ENCODE measurements around the gene PLA2G3. TPM values are rescaled to one million over a fixed set of nuclear protein-coding genes. Genes with fewer than 3 reads are reported as not detected.

PLA2G3 gene
- total and polyA plus RNA-seq, 2 donors (not counting 3 experiments of a cell fraction or from before 2014, with no cell fraction given): 0.75 to 0.84 TPM

GRCh38 chr22:31130873-31131272 lies 9.4 kb downstream of the PLA2G3 start:
- Histone ChIP-seq H3K36me3 (ENCODE audit: control insufficient read depth in 2 of 2, extremely low read depth in 1 of 2, insufficient read depth in 2 of 2, low read length in 2 of 2) (no peaks in the 10 kb centered on the region), H3K9ac (replicated peaks; ENCODE audit: extremely low read depth, insufficient read depth, low read length) (no peak overlapping the region), H2AFZ (ENCODE audit: low read depth, low read length) (no peak overlapping the region), H3K79me2 (ENCODE audit: control insufficient read depth, insufficient read depth, low read length) (no peaks in the 10 kb centered on the region), H3K4me1 (ENCODE audit: control insufficient read depth, extremely low read depth, insufficient read depth, low read length) (no peaks in the 10 kb centered on the region), H3K27ac (ENCODE audit: insufficient read depth, low read depth, low read length) (no peak overlapping the region), H4K20me1 (replicated peaks; ENCODE audit: control insufficient read depth, extremely low read depth, insufficient read depth, low read length) (no peaks in the 10 kb centered on the region), H3K9me1 (replicated peaks; ENCODE audit: control insufficient read depth, extremely low read depth, insufficient read depth, low read length) (no peaks in the 10 kb centered on the region), H3K27me3 (ENCODE audit: control insufficient read depth in 2 of 2, insufficient read depth in 2 of 2, low read length in 2 of 2) (no peaks in the 10 kb centered on the region), H3K9me3 (replicated peaks; ENCODE audit: control insufficient read depth, insufficient read depth, low read length) (no peaks in the 10 kb centered on the region), H3K4me2 (ENCODE audit: insufficient read depth, low read length) (no peak overlapping the region), H3K4me3 (replicated peaks in 1 of 3; ENCODE audit: insufficient read depth in 1 of 3, low read depth in 1 of 3, low read length in 3 of 3) (no peak overlapping the region)
- no peak for TF ChIP-seq GATA2 (IDR thresholded peaks at IDR 0.05; ENCODE audit: insufficient read depth, insufficient read length, low read depth, low read length)
- TF ChIP-seq POLR2A (IDR thresholded peaks at IDR 0.05; ENCODE audit: low read depth, low read length): no peak
- TF ChIP-seq MAX (IDR thresholded peaks at IDR 0.05; ENCODE audit: insufficient read depth, insufficient read length): no peak
- no peak for TF ChIP-seq JUN (IDR thresholded peaks at IDR 0.05; ENCODE audit: borderline replicate concordance, insufficient read depth, insufficient read length, low read depth)
- TF ChIP-seq EZH2 (IDR thresholded peaks at IDR 0.05; ENCODE audit: borderline replicate concordance, low read depth, low read length, severe bottlenecking): no peak
- TF ChIP-seq FOS (IDR thresholded peaks at IDR 0.05; ENCODE audit: borderline replicate concordance, insufficient read depth, low read length): no peak
- TF ChIP-seq MYC (IDR thresholded peaks at IDR 0.05; ENCODE audit: low read depth, low read length): no peak
- TF ChIP-seq, protein P1, sequence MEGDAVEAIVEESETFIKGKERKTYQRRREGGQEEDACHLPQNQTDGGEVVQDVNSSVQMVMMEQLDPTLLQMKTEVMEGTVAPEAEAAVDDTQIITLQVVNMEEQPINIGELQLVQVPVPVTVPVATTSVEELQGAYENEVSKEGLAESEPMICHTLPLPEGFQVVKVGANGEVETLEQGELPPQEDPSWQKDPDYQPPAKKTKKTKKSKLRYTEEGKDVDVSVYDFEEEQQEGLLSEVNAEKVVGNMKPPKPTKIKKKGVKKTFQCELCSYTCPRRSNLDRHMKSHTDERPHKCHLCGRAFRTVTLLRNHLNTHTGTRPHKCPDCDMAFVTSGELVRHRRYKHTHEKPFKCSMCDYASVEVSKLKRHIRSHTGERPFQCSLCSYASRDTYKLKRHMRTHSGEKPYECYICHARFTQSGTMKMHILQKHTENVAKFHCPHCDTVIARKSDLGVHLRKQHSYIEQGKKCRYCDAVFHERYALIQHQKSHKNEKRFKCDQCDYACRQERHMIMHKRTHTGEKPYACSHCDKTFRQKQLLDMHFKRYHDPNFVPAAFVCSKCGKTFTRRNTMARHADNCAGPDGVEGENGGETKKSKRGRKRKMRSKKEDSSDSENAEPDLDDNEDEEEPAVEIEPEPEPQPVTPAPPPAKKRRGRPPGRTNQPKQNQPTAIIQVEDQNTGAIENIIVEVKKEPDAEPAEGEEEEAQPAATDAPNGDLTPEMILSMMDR (IDR thresholded peaks at IDR 0.05; ENCODE audit: extremely low read depth in 1 of 2, insufficient read depth in 1 of 2, low read depth in 1 of 2, low read length in 2 of 2): no peak
- no peak for TF ChIP-seq POLR2AphosphoS5 (IDR thresholded peaks at IDR 0.05; ENCODE audit: insufficient read depth, low read depth, low read length)
- ChIA-PET CTCF (interaction anchor here (1.2 kb wide), 1 partner anchor 13 kb away, joined by 6 read pairs; no protein-coding TSS in a partner anchor), POLR2A (no interaction called here)
- FAIRE-seq (no peak), DNase-seq (ENCODE audit: low read depth, low spot score) (no peak)
- BruUV-seq (replicated peaks): no TSS peak
- intact Hi-C loops (cut with micrococcal nuclease): no loop called here
- dilution Hi-C loops (cut with MboI; ENCODE audit: extremely low pct_ligation_motif_present, low sequenced_read_pairs): no loop called here
